HepG2 (cell line): ENCODE data around the gene LCAT. TPM values are rescaled to one million over a fixed set of nuclear protein-coding genes. Genes with fewer than 3 reads are reported as not detected.

Source experiments
- ARID2 ChIP-seq: sonication (generic); formaldehyde crosslinking; IDR thresholded peaks from 2 replicates; pipeline ENCODE4 v1.8.1; 2022; ENCODE audit warnings: mild to moderate bottlenecking, missing genetic modification reagents, borderline replicate concordance
- ARID4A ChIP-seq: sonication (generic); formaldehyde crosslinking; IDR thresholded peaks from 2 replicates; pipeline ENCODE4 v1.5.0; 2020; ENCODE audit warnings: mild to moderate bottlenecking, missing genetic modification reagents, borderline replicate concordance
- EEA1 ChIP-seq: sonication (generic); formaldehyde crosslinking; IDR thresholded peaks from 2 replicates; pipeline ENCODE4 v1.5.1; 2020; ENCODE audit warnings: mild to moderate bottlenecking, missing genetic modification reagents, borderline replicate concordance
- EHMT2 ChIP-seq: fragments of 200-600 bp; sonication (generic); IDR thresholded peaks from 2 replicates; pipeline ENCODE4 v1.7.0; 2017; ENCODE audit warnings: antibody characterized with exemption, low read depth, low read length, borderline replicate concordance
- HMG20A ChIP-seq: IDR thresholded peaks from 2 replicates; pipeline ENCODE4 v1.6.1; 2016; ENCODE audit warnings: borderline replicate concordance
- HMGA1 ChIP-seq: sonication (generic); formaldehyde crosslinking; conservative IDR thresholded peaks from 2 replicates; pipeline ENCODE4 v1.4.0; 2020; ENCODE audit warnings: missing genetic modification reagents
- IRF9 ChIP-seq: sonication (generic); formaldehyde crosslinking; IDR thresholded peaks from 2 replicates; pipeline ENCODE4 v1.8.0; 2022; ENCODE audit warnings: missing genetic modification reagents, mild to moderate bottlenecking, borderline replicate concordance
- JUND ChIP-seq: sonication (generic); formaldehyde crosslinking; IDR thresholded peaks from 2 replicates; pipeline ENCODE4 v1.8.0; 2022; ENCODE audit warnings: mild to moderate bottlenecking, missing genetic modification reagents
- KDM5B ChIP-seq: sonication (generic); formaldehyde crosslinking; IDR thresholded peaks from 2 replicates; pipeline ENCODE4 v1.4.0; 2020; ENCODE audit warnings: missing genetic modification reagents, mild to moderate bottlenecking, borderline replicate concordance
- MXI1 ChIP-seq: IDR thresholded peaks from 3 replicates; pipeline ENCODE4 v1.6.1; 2012; ENCODE audit warnings: low read depth, low read length, inconsistent platforms, borderline replicate concordance
- NFATC3 ChIP-seq: sonication (generic); formaldehyde crosslinking; IDR thresholded peaks from 2 replicates; pipeline ENCODE4 v1.5.1; 2020; ENCODE audit warnings: mild to moderate bottlenecking, missing genetic modification reagents
- RERE ChIP-seq: IDR thresholded peaks from 2 replicates; pipeline ENCODE4 v1.6.1; 2016; ENCODE audit warnings: low read depth, missing genetic modification reagents, missing compliant biosample characterization
- SKI ChIP-seq: fragments of 450-650 bp; IDR thresholded peaks from one replicate; pipeline ENCODE4 v1.6.1; 2018; ENCODE audit warnings: mild to moderate bottlenecking; ENCODE audit not compliant: partially characterized antibody
- SP140L ChIP-seq: sonication (generic); formaldehyde crosslinking; IDR thresholded peaks from 2 replicates; pipeline ENCODE4 v1.4.0; 2020; ENCODE audit warnings: missing genetic modification reagents, borderline replicate concordance
- ZBTB14 ChIP-seq: sonication (generic); formaldehyde crosslinking; IDR thresholded peaks from 2 replicates; pipeline ENCODE4 v1.4.0; 2020; ENCODE audit warnings: missing genetic modification reagents
- ZNF17 ChIP-seq: sonication (generic); formaldehyde crosslinking; IDR thresholded peaks from 2 replicates; pipeline ENCODE4 v1.5.0; 2020; ENCODE audit warnings: mild to moderate bottlenecking, missing genetic modification reagents
- ZNF430 ChIP-seq: sonication (generic); formaldehyde crosslinking; IDR thresholded peaks from 2 replicates; pipeline ENCODE4 v1.9.0; 2021; ENCODE audit warnings: mild to moderate bottlenecking, missing genetic modification reagents
- ZNF660 ChIP-seq: sonication (generic); formaldehyde crosslinking; IDR thresholded peaks from 2 replicates; pipeline ENCODE4 v1.5.1; 2020; ENCODE audit warnings: mild to moderate bottlenecking, low read depth, missing genetic modification reagents, borderline replicate concordance
- polyA plus RNA-seq, 8 experiments: library from polyadenylated mRNA; depleted of rRNA in 3 of 8; stranded (reverse) in 7 of 8; unstranded in 1 of 8; fragments of >200 nt; fragmentation: Illumina TruSeq in 4 of 8; extraction: Trizol in 4 of 8; gene quantifications; 2 replicates each; pipeline versions ENCODE4 v1.2.1 to v1.2.3, GENCODE V29; 2011 to 2016; ENCODE audit warnings: low read depth in 4 of 8, missing spikeins in 1 of 8, mixed read lengths in 1 of 8; ENCODE audit not compliant: insufficient read depth in 1 of 8
- total RNA-seq, 5 experiments: library from RNA; depleted of rRNA; stranded (reverse); fragments of >200 nt; fragmentation: Illumina TruSeq; extraction: Trizol; gene quantifications; 2 replicates each; pipeline ENCODE4 v1.2.3, GENCODE V29; 2016; ENCODE audit warnings: low read depth in 1 of 5

Gene LCAT
- total and polyA plus RNA-seq, 2 of the 13 experiments (the other 11 are each of a cell fraction or from before 2014, with no cell fraction given) = 36.1 to 38.9 TPM

GRCh38 chr16:67966549-67967182, 22.7 kb upstream of the LCAT start (continued):
- TF ChIP-seq ZNF17 (CRISPR knock-in tag) = no peak
- TF ChIP-seq ZNF660 = no peak
- TF ChIP-seq ZNF430 (CRISPR knock-in tag) = no peak
- no peak for TF ChIP-seq ZBTB14 (CRISPR knock-in tag)
- no peak for TF ChIP-seq IRF9
- peak; percentile 14; the same call in 1 of the 2 replicates for TF ChIP-seq ARID4A (CRISPR knock-in tag)
- no peak for TF ChIP-seq JUND
- TF ChIP-seq KDM5B (CRISPR knock-in tag) = no peak; the same call in 1 of the 2 replicates
- TF ChIP-seq SKI = no peak
- no peak for TF ChIP-seq HMGA1 (CRISPR knock-in tag)
- TF ChIP-seq EHMT2 = no peak
- TF ChIP-seq RERE (CRISPR knock-in tag) = no peak
- TF ChIP-seq HMG20A (CRISPR knock-in tag) = no peak
- no peak for TF ChIP-seq MXI1
- no peak for TF ChIP-seq EEA1 (CRISPR knock-in tag)
- TF ChIP-seq NFATC3 (CRISPR knock-in tag) = no peak
- no peak for TF ChIP-seq ARID2
- no peak for TF ChIP-seq SP140L
